CMK (cell line): Measurements from ENCODE around the gene SPTBN1.

ENCODE experiments used
- DNase-seq: peaks from one replicate; pipeline ENCODE4 v3.0.0-alpha.2; 2010; ENCODE audit warnings: low read depth

SPTBN1 gene

GRCh38 chr2:54704688-54705605, 248.8 kb downstream of the SPTBN1 start:
- DNase-seq, result no peak

- no peak for DNase-seq
Measured at GRCh38 chr2:54706622-54707021, 250.5 kb downstream of the SPTBN1 start.

- no peak for DNase-seq
Measured at GRCh38 chr2:54708584-54709335, 252.6 kb downstream of the SPTBN1 start.

GRCh38 chr2:54709336-54709809, 253.2 kb downstream of the SPTBN1 start:
- no peak for DNase-seq

- no peak for DNase-seq
Measured at GRCh38 chr2:54710216-54710615, 254.1 kb downstream of the SPTBN1 start.

- DNase-seq, result no peak
Measured at GRCh38 chr2:54712516-54712915, 256.4 kb downstream of the SPTBN1 start.

- no peak for DNase-seq
Measured at GRCh38 chr2:54714996-54715395, 258.9 kb downstream of the SPTBN1 start.

GRCh38 chr2:54716375-54716774, 260.2 kb downstream of the SPTBN1 start:
- DNase-seq, result no peak

- DNase-seq, result no peak
Measured at GRCh38 chr2:54720563-54720962, 264.4 kb downstream of the SPTBN1 start.
